C4-2B (cell line): ENCODE results near the gene TMEM51.

Experiments used
- H3K27ac ChIP-seq: fragments of 450-650 bp; 2 replicates; pipeline ENCODE4 v1.5.1; 2017
- ZFX ChIP-seq: fragments of 450-650 bp; IDR thresholded peaks from 2 replicates; pipeline ENCODE4 v1.6.1; 2017
- TF ChIP-seq, protein P1 (sequence below): fragments of 450-650 bp; conservative IDR thresholded peaks from 2 replicates; pipeline ENCODE4 v1.5.1; 2017; ENCODE audit warnings: mild to moderate bottlenecking

The TMEM51 gene

DNA sequence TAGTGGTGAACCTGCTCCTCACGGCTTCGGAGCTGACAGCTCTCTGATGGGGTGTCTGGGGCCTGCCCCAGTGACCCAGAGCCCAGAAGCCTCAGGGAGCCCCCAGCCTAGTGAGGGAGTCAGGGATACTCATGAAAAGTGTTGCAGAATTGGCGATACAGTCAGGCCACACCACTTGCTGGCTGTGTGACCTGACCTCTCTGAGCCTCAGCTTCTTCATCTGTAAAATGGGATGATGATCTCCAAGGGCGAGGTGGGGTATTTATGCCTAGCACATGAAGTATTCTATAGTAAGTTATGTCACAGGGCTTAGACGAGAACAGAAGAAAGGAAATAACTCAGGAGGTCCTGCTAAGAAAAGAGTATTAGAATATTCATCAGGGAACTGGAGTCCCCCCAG, 1.6 kb downstream of the TMEM51 start:
- no peak overlapping the region for H3K27ac ChIP-seq

DNA sequence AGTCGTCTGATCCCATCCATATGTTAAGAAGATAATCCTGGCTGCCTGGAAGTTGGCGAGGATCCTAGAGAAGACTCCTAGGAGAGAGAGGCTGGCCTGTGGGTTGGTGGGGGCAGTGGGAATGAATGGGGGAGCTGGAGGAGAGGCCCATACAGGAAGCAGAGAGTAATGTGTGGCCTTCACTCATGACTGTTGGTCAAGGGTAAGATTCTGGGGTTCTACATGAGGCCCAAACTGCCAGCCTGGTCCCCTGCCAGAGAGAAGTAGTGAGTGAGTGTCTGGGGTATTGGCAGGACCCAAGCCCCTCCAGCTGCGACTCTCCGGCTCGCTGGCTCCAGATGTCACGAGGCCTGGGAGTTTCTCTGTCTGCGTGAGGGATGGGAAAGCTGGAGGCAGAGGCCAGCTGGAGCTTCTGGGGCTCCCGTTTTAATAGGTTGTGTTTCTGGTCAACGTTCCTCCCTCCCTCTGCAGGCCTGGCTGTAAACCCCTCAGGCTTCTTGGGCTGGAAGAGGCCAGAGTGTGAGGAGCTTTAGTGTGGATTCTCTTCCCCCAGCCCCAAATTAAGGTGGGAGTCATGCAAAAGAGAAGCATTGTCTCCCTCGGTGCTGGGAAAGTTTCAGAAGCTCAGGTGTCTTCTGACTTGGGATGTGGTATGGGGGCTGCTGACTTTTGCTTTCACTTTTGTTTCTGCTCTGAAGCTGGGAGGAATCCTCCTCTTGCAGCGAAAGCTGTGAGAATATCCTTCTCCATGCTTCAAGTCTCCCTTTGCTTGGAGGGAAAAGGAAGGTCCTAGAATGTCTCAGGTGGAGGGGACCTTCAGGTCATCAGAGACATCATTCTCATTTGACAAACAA, 2.6 kb downstream of the TMEM51 start:
- H3K27ac ChIP-seq, result no peak overlapping the region
- TF ChIP-seq, protein P1, sequence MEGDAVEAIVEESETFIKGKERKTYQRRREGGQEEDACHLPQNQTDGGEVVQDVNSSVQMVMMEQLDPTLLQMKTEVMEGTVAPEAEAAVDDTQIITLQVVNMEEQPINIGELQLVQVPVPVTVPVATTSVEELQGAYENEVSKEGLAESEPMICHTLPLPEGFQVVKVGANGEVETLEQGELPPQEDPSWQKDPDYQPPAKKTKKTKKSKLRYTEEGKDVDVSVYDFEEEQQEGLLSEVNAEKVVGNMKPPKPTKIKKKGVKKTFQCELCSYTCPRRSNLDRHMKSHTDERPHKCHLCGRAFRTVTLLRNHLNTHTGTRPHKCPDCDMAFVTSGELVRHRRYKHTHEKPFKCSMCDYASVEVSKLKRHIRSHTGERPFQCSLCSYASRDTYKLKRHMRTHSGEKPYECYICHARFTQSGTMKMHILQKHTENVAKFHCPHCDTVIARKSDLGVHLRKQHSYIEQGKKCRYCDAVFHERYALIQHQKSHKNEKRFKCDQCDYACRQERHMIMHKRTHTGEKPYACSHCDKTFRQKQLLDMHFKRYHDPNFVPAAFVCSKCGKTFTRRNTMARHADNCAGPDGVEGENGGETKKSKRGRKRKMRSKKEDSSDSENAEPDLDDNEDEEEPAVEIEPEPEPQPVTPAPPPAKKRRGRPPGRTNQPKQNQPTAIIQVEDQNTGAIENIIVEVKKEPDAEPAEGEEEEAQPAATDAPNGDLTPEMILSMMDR, result no peak
- no peak for TF ChIP-seq ZFX

More for the DNA sequence above, 1.6 kb downstream of the TMEM51 start:
- TF ChIP-seq, protein P1, result no peak
- no peak for TF ChIP-seq ZFX

DNA sequence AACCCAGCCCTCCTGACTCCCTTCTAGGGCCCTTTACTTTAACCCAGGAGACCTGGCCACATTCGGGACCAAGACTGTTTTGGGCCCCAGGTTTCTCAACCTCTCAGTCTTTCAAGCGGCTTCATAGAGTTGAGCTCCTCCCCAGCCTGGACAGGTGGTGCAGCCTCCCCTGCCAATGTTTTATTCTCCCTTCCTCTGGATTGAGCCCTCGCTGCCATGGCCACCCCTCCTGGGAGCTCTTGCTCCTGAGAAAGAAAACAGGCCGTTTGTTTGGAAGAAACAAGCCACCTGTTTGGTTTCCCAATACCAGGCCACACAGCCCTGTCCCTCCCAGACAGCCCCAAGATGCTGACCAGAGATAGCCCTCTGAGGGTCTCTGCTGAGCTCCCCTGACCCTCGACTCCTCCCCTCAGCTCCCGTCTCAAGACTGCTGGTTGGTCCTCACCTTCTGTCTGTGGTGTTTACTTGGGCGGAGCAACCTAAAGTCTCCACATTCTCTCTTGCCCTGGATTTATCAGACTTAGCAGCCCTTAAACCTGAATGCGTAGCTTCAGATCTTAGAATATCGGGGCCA, 3.3 kb downstream of the TMEM51 start:
- TF ChIP-seq, protein P1, result no peak
- TF ChIP-seq ZFX, result no peak
- H3K27ac ChIP-seq, result no peak overlapping the region

DNA sequence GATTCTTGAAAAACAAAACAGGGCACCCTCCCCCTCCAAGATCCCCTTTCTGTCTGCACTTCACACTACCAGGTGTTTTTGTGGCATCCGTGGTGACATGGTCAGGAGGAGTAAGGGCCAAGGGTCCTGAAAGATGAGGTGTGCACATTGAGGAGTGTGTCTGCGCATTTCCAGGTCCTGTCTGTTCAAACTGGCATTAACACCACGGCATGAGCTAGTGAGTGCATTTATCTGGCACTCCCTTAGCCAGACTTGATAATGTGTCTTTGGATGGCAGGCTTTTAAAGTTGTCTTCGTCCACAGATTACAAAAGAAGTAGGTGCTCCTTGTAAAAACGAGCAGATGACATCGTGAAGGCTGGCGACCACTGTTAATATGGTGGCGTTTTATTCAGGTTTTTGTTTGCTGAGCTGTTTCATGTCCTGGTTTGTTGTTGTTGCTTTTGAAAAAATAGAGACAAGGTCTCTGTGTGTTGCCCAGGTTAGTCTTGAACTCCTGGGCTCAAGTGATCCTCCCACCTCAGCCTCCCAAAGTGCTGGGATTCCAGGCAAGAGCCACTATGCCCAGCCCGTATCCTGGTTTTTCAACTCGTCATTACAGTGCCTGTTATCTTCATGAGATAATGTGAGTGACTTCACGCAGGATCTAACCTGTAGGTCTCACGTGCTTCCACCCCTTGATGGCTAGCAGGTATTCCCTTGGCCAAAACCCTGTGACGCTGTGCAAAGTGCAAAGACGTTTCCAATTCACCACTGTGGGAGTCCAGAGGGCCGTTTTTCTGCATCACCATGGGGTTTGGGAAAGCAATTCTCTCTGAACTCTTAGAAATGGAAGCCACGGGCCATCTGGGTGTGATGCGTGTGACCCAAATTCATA, 4.2 kb downstream of the TMEM51 start:
- H3K27ac ChIP-seq, result no peak overlapping the region
- TF ChIP-seq ZFX, result no peak

DNA sequence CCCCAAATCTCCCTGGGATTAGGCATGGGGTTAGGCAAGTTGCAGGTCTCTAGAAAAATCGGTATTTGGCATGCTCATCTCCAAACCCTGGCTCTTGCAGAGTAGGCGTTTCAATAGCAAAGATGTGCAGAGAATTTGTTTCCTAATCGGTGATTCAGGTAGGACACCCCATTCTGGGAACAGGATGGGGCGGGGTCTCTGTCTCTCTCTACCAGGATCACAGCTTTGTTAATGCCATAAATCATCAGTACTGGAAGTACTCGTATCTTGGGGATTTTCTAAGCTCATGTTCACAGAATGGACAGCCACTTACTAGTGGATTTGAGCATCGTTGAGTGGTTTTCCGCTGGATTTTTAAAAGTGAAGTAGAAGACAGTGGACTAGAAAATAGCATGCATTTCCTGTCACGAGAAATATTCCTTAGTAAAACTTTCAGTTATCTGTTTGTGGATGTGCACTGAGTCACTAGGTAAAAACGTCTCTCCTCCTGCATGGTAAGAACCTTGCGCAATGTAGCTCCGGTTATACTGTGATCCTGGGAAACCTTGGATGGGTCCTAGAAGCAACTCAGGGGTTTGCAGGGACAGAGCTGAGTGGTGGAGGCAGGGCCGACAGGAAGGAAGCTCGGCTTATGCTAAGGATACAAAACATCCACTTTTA, 5.1 kb downstream of the TMEM51 start:
- no peak overlapping the region for H3K27ac ChIP-seq
- TF ChIP-seq, protein P1, result no peak
- TF ChIP-seq ZFX, result no peak

DNA sequence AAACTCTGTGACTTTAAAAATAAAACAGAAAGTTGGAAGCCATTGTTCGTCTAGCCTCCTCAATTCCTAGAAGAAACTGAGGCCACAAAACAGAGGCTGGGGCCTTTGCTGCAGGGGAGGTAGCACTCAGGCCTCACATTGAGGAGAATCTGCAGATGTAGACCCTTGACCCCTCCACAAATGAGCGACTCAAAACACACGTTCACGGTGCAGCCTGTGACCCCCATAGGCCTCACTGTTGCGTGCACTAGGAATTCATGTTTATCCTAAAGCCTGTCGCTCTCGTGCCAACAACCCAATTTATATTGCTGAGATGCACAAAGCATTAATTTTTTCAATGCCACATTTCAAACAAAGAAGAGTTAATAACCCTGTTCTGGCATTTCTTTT, 5.6 kb downstream of the TMEM51 start:
- TF ChIP-seq ZFX, result no peak
- TF ChIP-seq, protein P1, result no peak
- no peak overlapping the region for H3K27ac ChIP-seq

DNA sequence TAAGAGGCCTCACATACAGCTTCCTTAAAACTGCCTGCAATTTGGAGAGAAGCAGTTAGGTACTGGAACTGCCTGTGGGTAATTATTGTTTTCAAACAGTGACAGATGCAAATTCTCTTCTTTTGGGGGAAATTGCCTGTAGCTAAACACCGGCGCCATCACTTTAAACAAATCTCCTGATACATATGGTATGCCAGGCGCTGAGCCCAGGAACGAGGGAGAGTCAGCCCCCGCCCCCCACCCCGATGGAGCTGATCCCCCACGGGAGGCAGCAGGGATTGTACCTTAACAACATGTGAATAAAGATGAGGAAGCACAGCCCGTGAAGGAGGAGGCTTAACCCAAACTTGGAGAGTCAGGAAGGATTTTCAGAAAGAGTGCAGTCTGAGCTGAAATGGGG, 7.1 kb downstream of the TMEM51 start:
- no peak overlapping the region for H3K27ac ChIP-seq
- TF ChIP-seq, protein P1, result no peak
- no peak for TF ChIP-seq ZFX
